Trophoblast cell (in vitro differentiated cells and primary cell): ENCODE measurements around the gene RAB3GAP1.

ENCODE experiments used
- DNase-seq, 2 donors: peaks; one replicate each; pipeline ENCODE4 v3.0.0-alpha.2; 2016
- H2AFZ ChIP-seq: 2 replicates; pipeline ENCODE4 v1.6.1; 2013; ENCODE audit warnings: low read length, moderate library complexity, mild to moderate bottlenecking; ENCODE audit not compliant: insufficient read depth, poor library complexity
- H2AK5ac ChIP-seq: 2 replicates; pipeline ENCODE4 v1.6.1; 2013; ENCODE audit warnings: mild to moderate bottlenecking, low read length
- H2BK120ac ChIP-seq: 2 replicates; pipeline ENCODE4 v1.6.1; 2013; ENCODE audit warnings: low read length, mild to moderate bottlenecking, moderate library complexity; ENCODE audit not compliant: insufficient read depth, poor library complexity
- H2BK12ac ChIP-seq: 2 replicates; pipeline ENCODE4 v1.6.1; 2013; ENCODE audit warnings: mild to moderate bottlenecking, low read length, moderate library complexity
- H2BK5ac ChIP-seq: 2 replicates; pipeline ENCODE4 v1.6.1; 2013; ENCODE audit warnings: low read length, low read depth, moderate library complexity, mild to moderate bottlenecking; ENCODE audit not compliant: poor library complexity
- H3K14ac ChIP-seq: 2 replicates; pipeline ENCODE4 v1.6.1; 2013; ENCODE audit warnings: mild to moderate bottlenecking, low read length
- H3K18ac ChIP-seq: 2 replicates; pipeline ENCODE4 v1.6.1; 2013; ENCODE audit warnings: mild to moderate bottlenecking, low read length
- H3K23ac ChIP-seq: 2 replicates; pipeline ENCODE4 v1.6.1; 2013; ENCODE audit warnings: low read length
- H3K27ac ChIP-seq: 2 replicates; pipeline ENCODE4 v1.5.1; 2013; ENCODE audit warnings: low read depth, mild to moderate bottlenecking, inconsistent platforms, low read length, moderate library complexity
- H3K27me3 ChIP-seq: 2 replicates; pipeline ENCODE4 v1.6.1; 2013; ENCODE audit warnings: inconsistent platforms, mild to moderate bottlenecking, low read length, moderate library complexity; ENCODE audit not compliant: insufficient read depth
- H3K36me3 ChIP-seq, 2 experiments: 1 replicate in 1 of 2; 2 replicates in 1 of 2; pipeline ENCODE4 v1.6.1; 2013; ENCODE audit warnings: low read length in 2 of 2, mild to moderate bottlenecking in 2 of 2, moderate library complexity in 1 of 2; ENCODE audit not compliant: insufficient read depth in 2 of 2, control insufficient read depth in 1 of 2
- H3K4ac ChIP-seq: 2 replicates; pipeline ENCODE4 v1.6.1; 2013; ENCODE audit warnings: low read depth, mild to moderate bottlenecking, low read length, moderate library complexity
- H3K4me1 ChIP-seq, 2 experiments: 1 replicate in 1 of 2; 2 replicates in 1 of 2; pipeline ENCODE4 v1.6.1; 2013; ENCODE audit warnings: low read length in 2 of 2, mild to moderate bottlenecking in 2 of 2, moderate library complexity in 1 of 2; ENCODE audit not compliant: insufficient read depth in 2 of 2, control insufficient read depth in 1 of 2
- H3K4me2 ChIP-seq: 2 replicates; pipeline ENCODE4 v1.6.1; 2013; ENCODE audit warnings: inconsistent platforms, mild to moderate bottlenecking, low read length, moderate library complexity
- H3K4me3 ChIP-seq: 2 replicates; pipeline ENCODE4 v1.5.1; 2013; ENCODE audit warnings: mild to moderate bottlenecking, low read depth, low read length, inconsistent platforms
- H3K79me1 ChIP-seq: one replicate; pipeline ENCODE4 v1.6.1; 2013; ENCODE audit warnings: low read length
- H3K79me2 ChIP-seq: 2 replicates; pipeline ENCODE4 v1.6.1; 2013; ENCODE audit warnings: low read length, mild to moderate bottlenecking; ENCODE audit not compliant: control insufficient read depth, insufficient read depth, poor library complexity
- H3K9ac ChIP-seq: 2 replicates; pipeline ENCODE4 v1.6.1; 2013; ENCODE audit warnings: mild to moderate bottlenecking, low read length
- H3K9me3 ChIP-seq: 2 replicates; pipeline ENCODE4 v1.6.1; 2013; ENCODE audit warnings: low read depth, mild to moderate bottlenecking, control low read depth, inconsistent platforms, low read length; ENCODE audit not compliant: insufficient read depth
- H4K12ac ChIP-seq: 2 replicates; pipeline ENCODE4 v1.6.1; 2013; ENCODE audit warnings: low read depth, mild to moderate bottlenecking, low read length, moderate library complexity
- H4K8ac ChIP-seq: 2 replicates; pipeline ENCODE4 v1.6.1; 2013; ENCODE audit warnings: low read depth, mild to moderate bottlenecking, low read length, moderate library complexity
- H4K91ac ChIP-seq: one replicate; pipeline ENCODE4 v1.6.1; 2013; ENCODE audit warnings: low read depth, mild to moderate bottlenecking, low read length, moderate library complexity
- WGBS: extraction: QIAGEN DNeasy Blood & Tissue Kit; methylation state at CpG from one replicate; pipeline ENCODE4 v1.1.7; 2013; ENCODE audit warnings: missing lambda C conversion rate; ENCODE audit not compliant: insufficient read length, insufficient coverage; ENCODE audit errors: extremely low coverage; 5-methylcytosine and 5-hydroxymethylcytosine counted together

The RAB3GAP1 gene

GRCh38 chr2:135164431-135164830, 112.3 kb downstream of the RAB3GAP1 start:
- Histone ChIP-seq H2BK12ac (no peak overlapping the region), H2AK5ac (no peak overlapping the region), H3K4me3 (no peak overlapping the region), H3K4ac (no peak overlapping the region), H3K27me3 (no peaks in the 10 kb centered on the region), H3K27ac (no peak overlapping the region), H2BK120ac (no peak overlapping the region), H2AFZ (no peak overlapping the region), H3K18ac (no peak overlapping the region), H3K36me3 (peaks cover 15 to 17% of the 10 kb centered on the region in 2 experiments), H3K4me1 (no peaks in the 10 kb centered on the region), H3K79me2 (no peaks in the 10 kb centered on the region), H3K14ac (no peak overlapping the region), H2BK5ac (no peak overlapping the region), H3K9ac (no peak overlapping the region), H3K79me1 (no peaks in the 10 kb centered on the region), H3K4me2 (no peak overlapping the region), H3K23ac (no peak overlapping the region), H4K91ac (no peak overlapping the region), H3K9me3 (no peaks in the 10 kb centered on the region), H4K12ac (no peak overlapping the region), H4K8ac (no peak overlapping the region)
- DNase-seq: peak; percentile 83 to 91
- WGBS: no CpG with 5 or more reads among the region's 3 CpGs

DNA sequence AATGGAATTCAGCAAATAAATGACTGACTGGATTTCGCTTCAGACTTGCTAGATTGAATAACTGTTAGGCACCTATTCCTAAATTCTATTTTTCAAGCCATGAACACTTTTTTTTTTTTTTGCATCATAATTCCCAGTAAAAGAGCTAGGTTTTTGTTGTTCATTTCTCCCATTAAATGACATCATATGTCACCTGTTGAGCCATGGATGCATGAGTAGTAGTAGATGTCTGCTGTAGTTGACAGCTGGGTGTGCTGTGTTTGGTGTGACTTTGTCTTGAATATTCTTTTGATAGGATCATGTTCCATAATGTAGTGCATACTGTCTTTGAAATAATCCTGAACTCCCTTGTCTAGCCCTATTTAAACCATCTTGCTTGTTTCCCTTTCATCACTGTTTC, 115.2 kb downstream of the RAB3GAP1 start:
- Histone ChIP-seq H3K4ac (no peak overlapping the region), H2BK12ac (no peak overlapping the region), H3K23ac (no peak overlapping the region), H3K14ac (no peak overlapping the region), H2BK5ac (no peak overlapping the region), H3K36me3 (peaks cover 22 to 30% of the 10 kb centered on the region in 2 experiments), H3K79me2 (no peaks in the 10 kb centered on the region), H3K27me3 (no peaks in the 10 kb centered on the region), H2AK5ac (no peak overlapping the region), H3K27ac (no peak overlapping the region), H3K18ac (no peak overlapping the region), H2BK120ac (no peak overlapping the region), H3K9me3 (no peaks in the 10 kb centered on the region), H4K8ac (no peak overlapping the region), H2AFZ (no peak overlapping the region), H4K91ac (no peak overlapping the region), H3K4me1 (no peaks in the 10 kb centered on the region), H3K4me2 (no peak overlapping the region), H3K79me1 (no peaks in the 10 kb centered on the region), H3K9ac (no peak overlapping the region), H3K4me3 (no peak overlapping the region), H4K12ac (no peak overlapping the region)
- WGBS: no CpG with 5 or more reads among the region's 1 CpG
- DNase-seq: no peak

DNA sequence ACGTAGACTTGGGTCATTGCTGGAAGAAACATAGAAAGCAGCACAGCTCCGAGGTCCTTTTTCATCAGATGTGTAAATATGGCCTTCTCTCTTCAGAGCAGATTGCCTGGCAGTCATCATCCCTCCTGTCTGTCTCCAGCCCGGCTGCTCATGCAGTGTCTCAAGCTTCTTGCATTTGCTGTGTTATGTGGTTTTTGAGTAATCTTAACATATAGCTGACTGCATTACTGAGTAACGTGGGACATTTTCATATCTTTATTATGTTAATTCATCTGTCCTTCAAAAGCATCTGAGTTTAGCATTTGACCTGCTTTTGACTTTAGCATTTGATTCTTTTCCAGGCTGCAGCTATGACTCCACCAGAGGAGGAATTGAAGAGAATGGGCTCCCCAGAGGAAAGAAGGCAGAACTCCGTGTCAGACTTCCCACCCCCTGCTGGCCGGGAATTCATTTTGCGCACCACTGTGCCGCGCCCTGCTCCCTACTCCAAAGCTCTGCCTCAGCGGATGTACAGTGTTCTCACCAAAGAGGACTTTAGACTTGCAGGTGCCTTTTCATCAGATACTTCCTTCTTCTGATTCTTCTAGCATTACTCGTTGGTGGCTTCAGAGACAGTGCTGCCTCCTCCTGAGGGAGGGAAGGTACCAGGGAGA, 116.2 kb downstream of the RAB3GAP1 start:
- Histone ChIP-seq H2BK12ac (no peak overlapping the region), H2AFZ (no peak overlapping the region), H3K9me3 (no peaks in the 10 kb centered on the region), H3K27ac (no peak overlapping the region), H3K4me1 (no peaks in the 10 kb centered on the region), H3K23ac (no peak overlapping the region), H3K9ac (no peak overlapping the region), H3K18ac (no peak overlapping the region), H3K36me3 (peaks cover 24 to 31% of the 10 kb centered on the region in 2 experiments), H3K14ac (no peak overlapping the region), H3K4me3 (no peak overlapping the region), H2BK5ac (no peak overlapping the region), H3K4me2 (no peak overlapping the region), H4K91ac (no peak overlapping the region), H3K79me1 (no peaks in the 10 kb centered on the region), H2AK5ac (no peak overlapping the region), H2BK120ac (no peak overlapping the region), H3K79me2 (no peaks in the 10 kb centered on the region), H4K12ac (no peak overlapping the region), H4K8ac (no peak overlapping the region), H3K4ac (no peak overlapping the region), H3K27me3 (no peaks in the 10 kb centered on the region)
- WGBS: no CpG with 5 or more reads among the region's 11 CpGs
- DNase-seq: no peak

DNA sequence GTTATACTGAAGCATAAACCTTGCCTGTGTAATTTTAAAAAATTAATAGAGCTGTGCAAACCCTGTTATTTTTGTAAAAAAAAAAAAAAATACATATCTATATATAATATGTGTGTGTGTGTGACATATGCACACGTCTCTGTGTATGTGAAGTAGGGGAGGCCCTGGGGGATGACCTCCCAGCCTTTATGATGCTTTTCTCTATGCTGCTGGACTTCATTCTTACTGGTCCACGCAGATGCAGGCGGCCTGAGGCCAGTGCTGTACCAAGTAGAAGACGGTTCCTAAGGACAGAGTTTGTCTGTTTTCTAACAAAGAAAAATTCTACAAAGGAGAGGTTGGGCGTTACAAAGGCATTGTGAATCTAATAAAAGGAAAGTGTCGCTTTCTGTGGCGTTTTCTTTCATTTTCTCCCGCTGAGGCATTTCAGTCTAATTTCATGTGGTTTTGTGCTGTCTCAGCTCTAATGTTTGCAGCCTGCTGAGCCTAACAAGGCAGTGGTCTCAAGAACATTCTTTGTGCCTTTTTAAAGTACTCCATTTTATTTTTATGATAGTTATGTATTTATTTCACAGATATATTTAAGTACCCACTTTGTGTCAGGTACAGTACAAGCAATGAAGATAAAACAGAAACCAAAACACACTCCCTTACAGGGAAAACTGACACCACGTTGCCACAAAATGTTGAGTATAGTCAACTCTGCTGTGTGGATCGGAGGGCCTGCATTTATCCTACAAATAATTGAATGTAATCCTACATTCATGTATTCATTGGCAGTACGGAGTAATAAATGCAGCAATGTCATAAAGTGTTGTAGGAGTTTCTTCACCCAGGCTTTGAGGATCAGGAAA, 118.0 kb downstream of the RAB3GAP1 start:
- Histone ChIP-seq H3K9me3 (no peaks in the 10 kb centered on the region), H3K14ac (no peak overlapping the region), H4K8ac (no peak overlapping the region), H2AFZ (no peak overlapping the region), H3K4me3 (no peak overlapping the region), H3K9ac (no peak overlapping the region), H3K36me3 (peaks cover 26 to 33% of the 10 kb centered on the region in 2 experiments), H3K79me2 (no peaks in the 10 kb centered on the region), H4K91ac (no peak overlapping the region), H3K4me1 (no peaks in the 10 kb centered on the region), H4K12ac (no peak overlapping the region), H3K23ac (no peak overlapping the region), H2BK120ac (no peak overlapping the region), H3K27me3 (no peaks in the 10 kb centered on the region), H2BK5ac (no peak overlapping the region), H2BK12ac (no peak overlapping the region), H2AK5ac (no peak overlapping the region), H3K79me1 (no peaks in the 10 kb centered on the region), H3K18ac (no peak overlapping the region), H3K4ac (no peak overlapping the region), H3K4me2 (no peak overlapping the region), H3K27ac (no peak overlapping the region)
- DNase-seq: peak; percentile 24 to 38
- WGBS: no CpG with 5 or more reads among the region's 11 CpGs
